Measurements from ENCODE around the gene PKP4.

The PKP4 gene

DNA sequence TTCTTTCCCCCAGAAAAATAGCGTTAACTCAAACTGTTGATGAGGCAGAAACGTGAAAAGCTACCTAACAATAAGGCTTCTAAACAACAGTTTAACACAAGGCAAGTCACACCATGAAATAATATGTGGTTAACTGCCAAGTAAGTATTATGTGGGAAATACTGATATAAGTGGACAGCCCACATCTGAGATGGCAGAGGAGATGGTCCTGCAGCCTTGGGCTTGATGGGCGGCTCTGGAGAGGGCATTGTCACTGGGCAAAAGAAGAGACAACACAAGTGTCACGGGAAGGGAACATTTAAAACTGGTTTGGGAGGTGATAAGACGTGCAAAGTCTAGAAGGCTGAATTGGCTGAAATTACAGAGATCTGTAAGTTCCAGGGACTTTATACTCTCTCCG is 147.2 kb downstream of the PKP4 start:
- peak; percentile 27 for DNase-seq

DNA sequence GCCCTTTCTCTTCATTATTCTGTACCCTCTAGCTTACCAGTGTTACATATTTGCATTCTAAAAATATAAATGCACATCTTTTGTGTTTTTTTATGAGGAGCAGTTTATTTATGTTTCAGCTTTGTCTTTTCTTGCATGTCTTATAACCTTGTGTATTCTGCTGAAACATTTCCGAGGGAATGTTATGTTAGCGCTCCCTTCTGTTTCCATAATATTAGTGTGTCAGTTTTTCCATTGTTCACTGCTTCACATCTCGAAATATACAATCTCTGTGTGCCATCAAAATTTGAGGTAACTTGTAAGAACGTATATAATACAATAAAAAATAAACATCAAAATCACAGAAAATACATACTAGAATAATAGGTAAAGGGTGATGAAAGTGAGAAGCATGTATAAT is 153.3 kb downstream of the PKP4 start:
- no peak for DNase-seq

DNA sequence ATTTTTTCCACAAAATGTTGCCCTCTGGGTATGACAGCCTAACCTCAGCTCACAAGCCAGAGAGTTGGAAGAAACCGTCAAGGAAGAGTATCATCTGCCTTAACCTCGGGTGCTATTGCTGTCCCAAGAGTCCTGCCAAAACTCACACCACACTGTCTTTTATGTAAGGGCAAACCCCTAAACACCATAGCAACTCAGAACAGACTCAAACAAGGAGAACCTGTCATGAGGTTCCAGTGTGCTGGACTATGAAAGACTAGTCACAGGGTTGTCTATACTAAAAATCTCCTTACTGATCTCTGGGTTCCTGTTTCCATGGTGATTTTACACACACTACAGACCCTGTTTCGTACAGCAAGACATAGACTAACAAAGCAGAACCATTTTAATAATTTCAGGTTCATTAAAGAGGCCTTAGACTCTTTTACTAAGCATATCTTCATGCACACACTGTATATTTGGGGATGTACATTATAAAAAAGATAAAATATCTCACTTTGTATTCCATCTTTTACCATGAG is 159.8 kb downstream of the PKP4 start:
- DNase-seq, result no peak

DNA sequence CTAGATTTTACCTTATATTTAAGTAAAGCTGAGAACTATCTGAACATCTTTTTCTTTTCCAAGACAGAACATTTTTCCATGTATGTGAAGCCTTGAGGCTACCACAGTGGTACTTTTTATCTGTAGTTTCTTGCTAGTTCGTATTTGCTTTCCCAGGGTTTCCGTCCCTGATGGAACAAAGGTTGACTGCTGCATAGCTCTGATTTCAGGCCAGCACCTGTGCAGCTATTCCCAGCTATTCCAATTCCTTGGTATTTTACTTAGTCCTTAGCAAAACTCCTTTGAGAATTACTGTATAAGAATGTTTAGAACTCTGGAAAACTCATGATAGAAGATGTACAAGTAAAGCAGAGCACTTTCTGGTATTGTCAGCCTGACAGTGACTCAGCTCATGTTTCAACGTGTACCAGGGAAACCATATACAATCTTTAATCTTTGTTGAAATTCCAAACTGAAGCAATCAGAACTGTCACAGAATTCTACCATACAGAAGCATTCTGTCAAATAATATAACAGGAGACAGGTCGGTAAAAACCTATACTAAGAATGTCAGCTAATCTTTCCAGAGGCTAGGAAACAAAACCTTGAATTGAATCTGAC is 162.2 kb downstream of the PKP4 start:
- DNase-seq, result no peak

DNA sequence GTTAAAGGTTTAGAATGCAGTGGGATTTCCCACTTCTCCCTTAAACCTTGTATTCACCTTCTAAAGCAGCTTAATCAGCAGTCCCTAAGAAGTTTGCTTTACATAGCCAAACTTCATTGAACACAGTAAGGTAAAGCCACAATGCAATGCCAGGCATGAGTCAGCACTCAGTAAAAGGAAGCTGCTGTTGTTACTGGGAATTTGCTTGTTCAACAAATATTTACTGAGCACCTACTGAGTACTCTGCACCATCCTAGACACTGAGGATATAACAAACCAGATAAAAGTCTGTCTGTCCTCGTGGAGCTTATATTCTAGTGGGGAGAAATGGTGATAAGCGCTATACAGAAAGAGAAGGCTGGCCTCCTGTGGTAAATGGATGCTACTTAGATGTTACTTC is 162.7 kb downstream of the PKP4 start:
- DNase-seq, result peak; percentile 44

DNA sequence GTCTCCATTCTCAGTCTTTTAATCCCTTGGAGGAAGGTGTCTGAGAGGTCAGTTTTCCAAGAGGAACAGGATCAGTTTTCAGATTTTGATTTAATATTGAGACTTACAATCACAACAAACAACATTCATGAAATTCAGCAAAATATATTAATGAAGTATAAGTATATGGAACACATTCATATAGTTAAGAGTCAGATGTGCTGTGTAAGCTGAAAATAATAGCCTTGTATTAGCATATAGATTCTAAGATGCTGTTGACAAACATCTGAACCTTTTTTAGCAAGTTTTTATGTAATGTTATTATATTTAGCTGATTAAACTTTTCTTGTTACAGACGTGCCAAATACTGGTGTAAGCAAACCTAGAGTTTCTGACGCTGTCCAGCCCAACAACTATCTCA is 163.9 kb downstream of the PKP4 start:
- DNase-seq, result no peak

DNA sequence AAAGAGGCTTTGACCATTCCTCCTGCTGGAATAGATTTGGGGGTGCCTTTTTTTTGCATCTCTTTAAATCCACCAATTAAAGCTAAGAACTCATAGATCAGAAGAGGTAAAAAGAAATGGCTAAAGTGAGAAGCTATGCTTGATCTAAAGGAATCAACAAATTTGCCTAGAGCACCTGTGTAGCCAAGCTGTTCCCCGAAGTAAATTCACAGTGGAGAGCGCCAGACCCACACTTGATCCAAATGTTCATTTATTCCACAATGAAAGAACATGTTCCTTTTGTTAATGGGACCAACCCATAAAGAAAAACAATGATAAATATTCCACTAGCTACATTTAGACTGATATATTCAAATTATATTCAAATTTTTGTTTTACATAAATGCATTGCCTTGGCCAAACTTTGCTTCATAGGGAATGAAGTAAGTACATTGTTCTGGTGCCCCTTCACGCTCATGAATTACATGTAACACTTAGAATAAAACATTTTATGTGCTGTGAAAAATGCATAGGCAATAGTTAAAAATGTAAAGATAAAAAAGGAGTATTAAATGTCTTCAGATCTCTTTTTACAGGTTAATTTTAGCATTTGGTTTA is 167.4 kb downstream of the PKP4 start:
- no peak for DNase-seq

DNA sequence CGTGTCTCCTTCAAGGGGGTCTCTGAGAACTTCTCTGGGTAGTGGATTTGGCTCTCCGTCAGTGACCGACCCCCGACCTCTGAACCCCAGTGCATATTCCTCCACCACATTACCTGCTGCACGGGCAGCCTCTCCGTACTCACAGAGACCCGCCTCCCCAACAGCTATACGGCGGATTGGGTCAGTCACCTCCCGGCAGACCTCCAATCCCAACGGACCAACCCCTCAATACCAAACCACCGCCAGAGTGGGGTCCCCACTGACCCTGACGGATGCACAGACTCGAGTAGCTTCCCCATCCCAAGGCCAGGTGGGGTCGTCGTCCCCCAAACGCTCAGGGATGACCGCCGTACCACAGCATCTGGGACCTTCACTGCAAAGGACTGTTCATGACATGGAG is 168.2 kb downstream of the PKP4 start:
- DNase-seq, result no peak

DNA sequence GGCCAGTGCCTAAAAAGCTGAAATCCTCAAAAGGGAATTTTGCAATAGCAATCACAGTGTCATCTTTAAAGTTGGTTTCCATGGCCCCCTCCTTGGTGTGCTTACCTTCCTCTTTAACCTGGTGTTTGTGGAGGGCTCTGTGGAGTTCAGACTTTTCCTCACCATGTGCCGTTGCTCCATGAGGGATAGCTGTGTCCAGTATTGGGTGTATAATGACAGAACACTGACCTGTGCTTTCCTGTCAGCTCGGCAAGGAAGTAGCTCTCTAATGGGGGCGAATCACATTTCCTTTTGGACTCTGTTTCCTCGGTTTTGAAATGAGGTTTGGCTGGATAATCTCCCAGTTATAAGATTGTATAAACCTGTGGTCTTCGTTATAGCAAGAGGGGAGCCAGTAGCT is 172.4 kb downstream of the PKP4 start:
- DNase-seq, result no peak

DNA sequence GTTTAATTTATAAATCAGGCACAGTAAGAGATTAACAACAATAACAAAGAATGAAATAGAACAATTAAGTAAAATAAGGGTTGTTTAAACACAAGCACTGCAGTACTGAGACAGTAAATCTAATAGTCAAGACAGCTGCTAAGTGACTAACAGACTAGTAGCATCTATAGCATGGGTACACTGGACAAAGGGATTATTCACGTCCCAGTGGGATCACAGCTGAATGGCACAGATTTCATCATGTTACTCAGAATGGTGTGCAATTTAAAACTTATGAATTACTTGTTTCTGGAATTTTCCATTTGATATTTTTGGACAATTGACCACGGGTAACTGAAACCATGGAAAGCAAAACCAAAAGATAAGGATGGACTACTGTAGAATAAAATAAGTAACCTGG is 176.5 kb downstream of the PKP4 start:
- DNase-seq, result no peak

DNA sequence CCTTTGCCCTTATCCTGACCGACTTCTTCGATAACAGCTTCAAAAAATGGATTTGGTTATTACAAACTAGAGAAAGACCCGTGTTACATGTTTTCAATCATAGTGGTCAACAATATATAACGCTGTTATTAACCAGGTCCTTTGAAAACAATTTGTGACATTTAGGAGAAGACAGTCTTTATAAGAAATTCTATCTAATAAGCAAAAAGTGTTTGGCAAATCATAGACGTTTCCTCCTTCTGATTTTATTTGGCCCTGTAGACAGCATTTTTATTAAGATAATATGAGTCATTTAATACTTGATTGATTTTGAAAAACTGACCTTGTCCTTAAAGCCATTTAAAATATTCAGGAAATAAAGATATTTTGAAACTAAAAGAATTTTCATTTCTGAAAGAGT is 177.9 kb downstream of the PKP4 start:
- DNase-seq, result no peak

DNA sequence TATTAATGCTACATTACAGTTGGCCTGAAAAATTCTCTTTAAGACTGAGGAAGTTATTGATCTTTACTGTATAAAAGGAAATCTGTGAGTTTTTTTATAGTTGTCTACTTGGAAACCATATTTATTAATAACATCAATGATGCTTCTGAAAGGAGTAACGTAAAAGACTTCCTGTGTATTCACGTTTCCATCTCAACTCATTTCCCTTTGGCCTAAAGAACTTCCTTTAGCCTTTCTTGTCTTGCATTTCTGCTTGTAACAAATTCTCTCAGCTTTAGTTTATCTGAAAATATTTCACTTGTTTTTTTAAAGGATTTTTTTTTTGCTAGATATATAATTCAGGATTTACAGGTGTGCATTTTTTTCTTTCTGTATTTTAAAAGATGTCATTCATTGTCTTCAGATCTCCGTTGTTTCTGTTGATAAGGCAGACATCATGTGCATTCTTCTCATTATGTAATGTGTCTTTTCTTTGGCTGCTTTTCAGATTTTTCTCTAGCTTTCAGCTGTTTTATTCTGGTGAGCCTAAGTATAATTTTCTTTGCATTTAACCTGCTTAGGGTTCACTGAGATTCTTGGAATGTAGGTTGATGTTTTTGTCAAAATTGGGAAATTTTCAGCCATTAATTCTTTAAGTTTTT is 179.3 kb downstream of the PKP4 start:
- DNase-seq, result no peak

DNA sequence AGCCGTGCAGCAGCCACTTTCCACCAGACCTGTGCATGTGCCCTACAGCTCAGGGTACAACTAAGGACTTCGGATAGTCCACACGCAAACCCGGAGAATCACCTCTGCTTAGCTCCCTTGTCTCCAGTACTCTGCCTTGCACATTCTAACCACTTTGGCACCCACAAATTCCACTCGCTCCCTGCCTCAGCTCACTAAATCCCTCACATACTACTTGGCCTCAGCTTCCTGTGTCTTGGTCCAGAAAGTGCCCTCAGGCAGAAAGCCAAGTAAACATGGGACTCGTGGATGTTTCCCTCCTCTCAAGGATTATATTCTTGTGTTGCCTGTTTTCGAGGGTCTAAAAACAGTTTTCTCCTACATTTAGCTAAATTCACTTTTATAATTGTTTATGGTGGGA is 180.6 kb downstream of the PKP4 start:
- DNase-seq, result no peak

DNA sequence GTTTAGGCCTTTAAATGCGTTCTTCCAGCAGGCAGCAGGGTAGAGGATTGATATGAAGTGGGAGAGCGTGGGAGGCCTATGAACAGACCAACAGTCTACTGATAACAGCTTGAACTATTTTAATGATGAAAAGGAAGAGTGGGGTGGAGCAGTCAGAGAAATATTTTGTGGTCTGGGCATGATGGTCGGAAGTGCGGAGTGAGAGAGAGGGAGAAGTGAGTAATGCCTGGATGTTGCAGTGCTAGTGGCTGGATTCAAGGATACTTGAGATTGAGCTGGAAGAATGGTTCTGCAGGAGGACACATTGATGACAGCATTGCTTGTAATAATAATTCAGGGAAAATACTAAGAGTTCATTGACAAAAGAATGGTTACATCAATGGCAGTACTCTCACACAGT is 187.4 kb downstream of the PKP4 start:
- no peak for DNase-seq

DNA sequence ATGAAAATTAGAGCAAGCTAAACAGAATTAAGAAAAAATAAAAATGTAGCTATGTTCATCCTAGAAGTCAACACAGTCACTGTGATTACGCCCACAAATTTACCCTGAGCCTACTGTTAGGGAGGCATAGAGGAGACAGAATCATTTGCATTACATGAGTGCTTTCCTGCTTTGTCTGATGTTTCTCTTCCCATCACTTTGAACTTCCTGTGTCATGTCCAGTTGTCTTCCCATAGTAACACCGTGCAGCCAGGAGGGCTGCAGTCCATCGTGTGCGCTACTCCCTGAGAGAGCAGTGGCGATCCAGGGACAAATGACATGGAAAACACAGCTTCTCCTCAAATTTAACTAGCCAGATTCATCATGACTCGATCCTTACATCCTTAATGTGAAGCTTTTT is 188.5 kb downstream of the PKP4 start:
- DNase-seq, result no peak

DNA sequence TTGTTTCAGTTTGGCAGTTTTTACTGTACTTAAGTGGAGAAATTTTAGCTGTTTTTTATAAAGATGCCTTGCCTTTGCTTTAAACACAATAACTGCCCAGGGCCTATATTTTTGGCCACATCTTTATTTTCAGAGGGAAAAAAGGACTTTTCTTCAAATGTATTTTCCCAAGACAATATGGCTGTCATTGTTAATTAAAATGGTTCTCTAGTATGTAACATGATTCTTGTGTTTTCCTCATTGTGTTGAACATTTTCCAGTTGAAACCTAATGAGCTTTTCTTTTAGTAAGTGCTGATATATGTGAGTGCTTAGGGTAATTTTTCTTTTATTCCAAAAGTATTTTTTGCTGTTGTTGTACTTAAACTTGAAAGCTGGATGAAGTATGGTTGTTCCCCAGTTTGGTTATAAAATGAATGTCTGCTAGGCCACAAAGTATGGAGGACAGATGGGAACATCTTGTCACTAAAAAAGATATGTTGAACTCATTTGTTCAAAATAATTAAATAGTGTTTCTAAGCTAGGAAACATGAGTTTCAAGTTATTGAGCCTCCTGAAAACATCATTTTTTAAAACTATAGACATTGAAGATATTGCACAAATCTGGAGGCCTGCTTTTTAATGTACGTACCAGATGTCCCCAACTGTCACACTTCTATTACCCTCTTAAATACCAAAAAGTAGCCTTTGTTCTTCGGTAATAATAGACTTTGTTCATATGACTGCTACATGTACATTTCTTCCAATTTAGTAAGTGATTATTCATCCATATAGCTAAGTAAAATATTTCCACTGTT is 190.9 kb downstream of the PKP4 start:
- DNase-seq, result no peak

DNA sequence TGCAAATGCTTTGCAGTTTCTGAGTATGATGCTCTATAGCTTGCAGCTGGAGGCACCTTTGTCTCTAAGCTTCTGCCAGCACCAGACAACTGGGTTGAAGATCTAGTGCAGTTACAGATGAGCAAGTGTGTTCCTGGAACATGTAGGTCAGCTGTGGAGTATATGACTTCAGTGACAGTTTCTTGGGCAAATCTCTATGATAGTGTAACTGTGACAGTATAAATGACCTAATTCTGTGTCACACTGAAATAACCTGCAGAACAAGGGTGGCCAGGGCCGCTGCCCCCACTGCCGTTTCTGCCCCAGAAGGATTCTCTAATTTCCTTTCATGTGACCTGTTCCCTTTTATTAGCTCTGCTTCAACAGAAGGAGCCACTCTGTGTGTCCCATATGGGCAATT is 193.1 kb downstream of the PKP4 start:
- DNase-seq, result no peak

DNA sequence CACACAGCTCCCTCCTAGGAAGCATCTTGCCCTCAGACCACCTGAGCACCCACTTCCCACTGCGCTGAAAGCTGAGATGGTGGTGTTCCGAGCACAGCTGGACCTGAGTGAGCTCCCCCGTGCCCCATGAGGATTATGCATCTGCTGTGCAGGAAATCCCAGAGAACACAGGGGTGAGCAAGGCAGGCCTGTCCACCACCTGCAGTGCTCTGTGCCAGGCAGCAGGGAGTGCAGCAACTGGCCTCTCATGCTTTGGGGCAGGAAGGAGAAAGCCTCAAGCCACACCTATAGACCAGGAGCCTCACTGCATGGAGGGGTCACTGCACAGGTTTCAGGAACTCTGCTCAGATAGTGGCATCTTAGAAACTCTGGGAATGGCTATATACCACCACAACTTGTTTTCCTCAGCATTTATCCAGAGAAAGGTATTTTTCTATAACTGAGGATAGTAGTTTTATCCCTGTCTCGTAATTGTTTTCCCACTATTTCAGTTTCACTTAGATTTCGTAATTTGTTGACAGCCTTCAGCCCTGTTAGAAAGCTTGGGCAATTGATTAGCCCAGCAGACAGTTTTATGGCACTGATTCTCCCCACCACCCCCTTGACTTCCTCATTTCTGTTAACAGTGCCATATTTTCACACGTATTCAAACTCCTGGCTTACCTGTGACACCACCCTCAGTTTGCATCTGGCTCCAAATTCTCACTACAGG is 194.1 kb downstream of the PKP4 start:
- DNase-seq, result no peak

DNA sequence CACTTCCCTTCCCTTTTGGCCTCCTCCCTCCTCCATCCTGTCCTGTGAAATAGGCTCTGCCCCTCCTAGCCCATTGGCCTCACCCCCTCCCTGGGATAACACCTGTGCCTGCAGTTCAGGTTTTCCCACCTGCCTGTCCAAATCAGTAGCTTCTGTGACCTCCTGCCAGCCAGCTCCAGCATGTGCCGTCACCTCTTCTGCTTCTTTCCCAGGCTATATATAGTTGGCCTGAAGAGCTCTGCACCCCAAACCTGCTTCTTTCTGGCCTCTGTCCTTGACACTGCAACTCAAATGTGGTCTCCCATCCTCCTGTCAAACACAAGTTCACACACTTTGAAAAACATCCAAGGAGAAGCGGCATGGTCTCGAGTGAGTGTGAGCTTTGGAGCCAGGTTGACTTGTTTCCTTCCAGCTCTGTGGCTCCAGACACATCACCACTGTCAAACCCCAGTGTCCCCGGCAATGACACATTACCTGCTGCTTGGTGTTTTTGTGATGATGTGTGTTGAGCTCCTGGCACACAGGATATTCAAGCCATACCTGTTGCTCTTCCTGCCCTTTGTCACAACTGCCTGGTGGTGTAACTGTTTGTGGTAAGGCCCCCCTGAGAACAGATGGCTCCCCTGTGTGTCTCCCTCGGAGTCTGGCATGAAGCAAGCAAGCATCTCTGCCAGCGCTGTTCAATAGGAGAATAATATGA is 194.8 kb downstream of the PKP4 start:
- no peak for DNase-seq

DNA sequence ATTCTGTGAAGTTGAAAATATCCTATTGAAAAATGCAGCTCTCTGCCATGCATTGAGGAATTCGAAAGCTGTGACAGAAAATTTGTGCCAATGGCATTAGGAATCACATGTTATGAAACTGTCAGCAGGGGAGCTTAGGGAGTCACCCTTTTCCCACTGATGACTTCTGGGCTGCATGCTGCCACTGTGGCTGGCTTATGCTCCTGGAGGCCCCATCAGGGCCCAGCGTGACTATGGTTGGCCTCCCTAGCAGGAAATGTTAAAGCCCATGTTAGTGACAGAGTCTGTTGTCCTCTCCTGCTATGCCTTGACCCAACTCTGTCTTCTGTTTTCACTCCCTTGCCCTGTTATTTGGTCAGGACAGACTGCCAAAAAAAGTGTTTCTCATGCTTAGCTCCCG is 198.9 kb downstream of the PKP4 start:
- no peak for DNase-seq

DNA sequence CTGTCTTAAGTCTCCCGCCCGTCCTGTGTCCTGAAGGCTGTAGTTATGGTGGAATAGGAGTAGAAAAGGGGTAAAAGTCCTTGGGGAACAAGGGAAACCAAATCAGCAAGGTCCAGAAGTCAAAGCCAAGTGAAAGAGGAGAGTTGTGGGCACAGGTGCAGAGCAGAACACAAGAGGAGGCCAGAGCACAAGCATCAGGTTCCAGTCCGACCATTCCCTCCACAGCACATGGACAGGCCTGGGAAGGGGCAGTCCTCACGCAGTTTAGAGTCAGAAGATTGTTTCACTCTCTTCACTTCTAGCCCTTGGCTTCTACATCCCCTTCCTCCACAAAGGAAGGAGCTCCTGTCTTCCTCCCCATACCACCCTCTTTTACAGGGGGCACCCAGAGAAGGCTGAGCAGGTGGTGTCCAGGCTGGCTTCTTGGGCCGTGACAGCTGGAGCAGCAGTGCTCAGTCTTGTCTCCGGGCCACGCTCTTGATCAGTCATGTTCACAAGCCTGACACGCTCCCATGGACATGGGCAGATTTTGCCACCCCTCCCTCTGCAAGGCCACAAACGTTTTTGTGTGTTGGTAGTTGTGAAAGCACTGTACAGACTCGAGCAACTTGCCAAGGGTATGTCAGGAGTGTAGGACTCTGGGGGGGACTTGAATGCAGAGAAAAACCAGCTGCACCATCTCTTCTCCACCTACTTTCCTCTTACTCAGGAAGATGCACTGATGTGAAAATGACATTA is 199.9 kb downstream of the PKP4 start:
- DNase-seq, result no peak

DNA sequence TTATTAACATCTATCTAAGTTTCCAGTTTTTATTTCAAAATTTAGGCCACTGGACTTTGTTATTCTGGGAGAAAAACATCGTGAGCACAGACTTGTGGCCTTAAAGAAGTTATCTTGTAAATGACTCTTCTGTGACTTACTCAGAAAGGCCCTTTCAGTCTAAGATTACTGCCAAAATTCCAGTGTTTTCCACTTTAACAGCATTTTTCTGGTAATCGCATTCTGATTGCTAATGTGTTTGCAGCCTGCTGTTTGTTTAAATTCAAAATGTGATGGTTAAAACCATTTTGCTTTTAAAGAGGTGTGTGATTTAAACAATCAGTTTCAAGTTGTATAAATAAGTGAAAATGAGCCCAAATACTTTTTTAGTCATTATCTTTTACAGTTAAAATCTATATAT is 201.6 kb downstream of the PKP4 start:
- no peak for DNase-seq
